ENCODE data around the gene MTCL3.

DNA sequence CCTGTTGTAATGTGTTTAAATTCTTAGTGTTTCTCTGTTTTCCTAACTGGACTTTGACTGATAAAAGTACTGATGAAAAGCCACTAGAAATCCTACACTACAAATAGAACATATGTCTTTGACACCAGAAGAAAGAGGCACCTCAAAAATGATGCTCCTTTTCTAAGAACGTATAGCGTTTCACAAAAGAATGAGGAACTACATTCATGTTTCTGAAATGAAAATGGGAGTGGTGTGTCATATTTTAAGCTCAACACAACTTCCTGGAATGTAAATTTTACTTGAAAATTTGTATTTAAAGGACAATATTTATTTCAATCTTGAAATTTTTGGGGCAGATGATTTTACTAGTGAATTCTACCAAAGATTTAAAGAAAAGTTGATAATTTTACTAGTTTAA lies 95.2 kb downstream of the MTCL3 start:
- TF ChIP-seq, protein P1, sequence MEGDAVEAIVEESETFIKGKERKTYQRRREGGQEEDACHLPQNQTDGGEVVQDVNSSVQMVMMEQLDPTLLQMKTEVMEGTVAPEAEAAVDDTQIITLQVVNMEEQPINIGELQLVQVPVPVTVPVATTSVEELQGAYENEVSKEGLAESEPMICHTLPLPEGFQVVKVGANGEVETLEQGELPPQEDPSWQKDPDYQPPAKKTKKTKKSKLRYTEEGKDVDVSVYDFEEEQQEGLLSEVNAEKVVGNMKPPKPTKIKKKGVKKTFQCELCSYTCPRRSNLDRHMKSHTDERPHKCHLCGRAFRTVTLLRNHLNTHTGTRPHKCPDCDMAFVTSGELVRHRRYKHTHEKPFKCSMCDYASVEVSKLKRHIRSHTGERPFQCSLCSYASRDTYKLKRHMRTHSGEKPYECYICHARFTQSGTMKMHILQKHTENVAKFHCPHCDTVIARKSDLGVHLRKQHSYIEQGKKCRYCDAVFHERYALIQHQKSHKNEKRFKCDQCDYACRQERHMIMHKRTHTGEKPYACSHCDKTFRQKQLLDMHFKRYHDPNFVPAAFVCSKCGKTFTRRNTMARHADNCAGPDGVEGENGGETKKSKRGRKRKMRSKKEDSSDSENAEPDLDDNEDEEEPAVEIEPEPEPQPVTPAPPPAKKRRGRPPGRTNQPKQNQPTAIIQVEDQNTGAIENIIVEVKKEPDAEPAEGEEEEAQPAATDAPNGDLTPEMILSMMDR (IDR thresholded peaks at IDR 0.05 in 8 of 11, conservative IDR thresholded peaks at IDR 0.05 in 3 of 11) = no peak
- TF ChIP-seq POLR2A (IDR thresholded peaks at IDR 0.05) = no peak

Measured in spleen (tissue), 7 donors.